Astrocyte (in vitro differentiated cells and primary cell): ENCODE data around the gene MSLN.

ENCODE experiments used
- CTCF ChIP-seq: IDR thresholded peaks from 2 replicates; pipeline ENCODE4 v1.5.1; 2011; ENCODE audit warnings: low read depth, mild to moderate bottlenecking, inconsistent platforms, low read length, moderate library complexity; ENCODE audit not compliant: insufficient read depth
- EZH2 ChIP-seq: IDR thresholded peaks from 2 replicates; pipeline ENCODE4 v1.6.1; 2012; ENCODE audit warnings: mild to moderate bottlenecking, low read length, inconsistent platforms; ENCODE audit not compliant: insufficient read depth

GRCh38 chr16:777826-778225, 17.3 kb downstream of the MSLN start:
- TF ChIP-seq EZH2 (no peak), CTCF (no peak)
